NCI-H2196 (cell line): ENCODE data around the gene TPO.

Experiments
- DNase-seq: peaks from one replicate; lab custom pipeline; 2025; ENCODE audit not compliant: unreplicated experiment; lab: John Stamatoyannopoulos, UW

TPO gene

GRCh38 chr2:1521191-1521877, 108.1 kb downstream of the TPO start:
- DNase-seq = no peak

GRCh38 chr2:1521878-1522830, 108.9 kb downstream of the TPO start:
- no peak for DNase-seq

GRCh38 chr2:1527153-1527992, 114.1 kb downstream of the TPO start:
- no peak for DNase-seq

- no peak for DNase-seq
Measured at GRCh38 chr2:1528273-1529064, 115.2 kb downstream of the TPO start.

GRCh38 chr2:1538663-1539062, 125.4 kb downstream of the TPO start:
- DNase-seq = peak; percentile 12

GRCh38 chr2:1539441-1539840, 126.2 kb downstream of the TPO start:
- no peak for DNase-seq

- DNase-seq = no peak
Measured at GRCh38 chr2:1539973-1540372, 126.7 kb downstream of the TPO start.

GRCh38 chr2:1540481-1540880, 127.2 kb downstream of the TPO start:
- no peak for DNase-seq

- no peak for DNase-seq
Measured at GRCh38 chr2:1541040-1541439, 127.8 kb downstream of the TPO start.

GRCh38 chr2:1541819-1542475, 128.7 kb downstream of the TPO start:
- DNase-seq = no peak

GRCh38 chr2:1542971-1543370, 129.7 kb downstream of the TPO start:
- no peak for DNase-seq

- DNase-seq = no peak
Measured at GRCh38 chr2:1543776-1544477, 130.7 kb downstream of the TPO start.

GRCh38 chr2:1544478-1545069, 131.3 kb downstream of the TPO start:
- DNase-seq = no peak

- DNase-seq = peak; percentile 46
Measured at GRCh38 chr2:1546023-1546591, 132.8 kb downstream of the TPO start.

- no peak for DNase-seq
Measured at GRCh38 chr2:1546901-1547300, 133.6 kb downstream of the TPO start.

- DNase-seq = no peak
Measured at GRCh38 chr2:1548910-1549673, 135.8 kb downstream of the TPO start.

- no peak for DNase-seq
Measured at GRCh38 chr2:1550076-1550475, 136.8 kb downstream of the TPO start.
